ENCODE measurements around the gene GNG7.
"Not testable (repeated sequence)": the region's sequence is repeated elsewhere in the genome, so short reads cannot be mapped to it uniquely, and the experiment has no call there.

The GNG7 gene

GRCh38 chr19:2511570-2511969 is 190.9 kb downstream of the GNG7 start:
- DNase-seq (ENCODE audit: low read depth in 2 of 2) = no peak

- no peak for DNase-seq (ENCODE audit: low read depth in 2 of 2)
Measured at GRCh38 chr19:2509096-2509495, 193.4 kb downstream of the GNG7 start.

GRCh38 chr19:2507109-2507508 is 195.4 kb downstream of the GNG7 start:
- no peak for DNase-seq (ENCODE audit: low read depth in 2 of 2)

- DNase-seq (ENCODE audit: low read depth in 2 of 2) = not testable (repeated sequence)
Measured at GRCh38 chr19:2506656-2507055, 195.8 kb downstream of the GNG7 start.

- peak; percentile 60 to 68 for DNase-seq (ENCODE audit: low read depth in 2 of 2)
Measured at GRCh38 chr19:2503521-2504109, 198.9 kb downstream of the GNG7 start.

GRCh38 chr19:2500841-2501261 is 201.6 kb downstream of the GNG7 start:
- no peak for DNase-seq (ENCODE audit: low read depth in 2 of 2)

- no peak for DNase-seq (ENCODE audit: low read depth in 2 of 2)
Measured at GRCh38 chr19:2500156-2500555, 202.3 kb downstream of the GNG7 start.

- DNase-seq (ENCODE audit: low read depth in 2 of 2) = no peak
Measured at GRCh38 chr19:2497186-2497585, 205.3 kb downstream of the GNG7 start.

GRCh38 chr19:2495651-2496316 is 206.7 kb downstream of the GNG7 start:
- no peak for DNase-seq (ENCODE audit: low read depth in 2 of 2)

- no peak for DNase-seq (ENCODE audit: low read depth in 2 of 2)
Measured at GRCh38 chr19:2495130-2495641, 207.3 kb downstream of the GNG7 start.

- peak in 1 of 2 donors; percentile 47 for DNase-seq (ENCODE audit: low read depth in 2 of 2)
Measured at GRCh38 chr19:2494447-2495129, 207.9 kb downstream of the GNG7 start.

- no peak for DNase-seq (ENCODE audit: low read depth in 2 of 2)
Measured at GRCh38 chr19:2494084-2494446, 208.4 kb downstream of the GNG7 start.

- DNase-seq (ENCODE audit: low read depth in 2 of 2) = not testable (repeated sequence)
Measured at GRCh38 chr19:2493448-2493847, 209.0 kb downstream of the GNG7 start.

GRCh38 chr19:2492870-2493269 is 209.6 kb downstream of the GNG7 start:
- no peak for DNase-seq (ENCODE audit: low read depth in 2 of 2)

- no peak for DNase-seq (ENCODE audit: low read depth in 2 of 2)
Measured at GRCh38 chr19:2491130-2491801, 211.2 kb downstream of the GNG7 start.

GRCh38 chr19:2490659-2491058 is 211.8 kb downstream of the GNG7 start:
- DNase-seq (ENCODE audit: low read depth in 2 of 2) = no peak

GRCh38 chr19:2488942-2489731 is 213.4 kb downstream of the GNG7 start:
- DNase-seq (ENCODE audit: low read depth in 2 of 2) = no peak

- no peak for DNase-seq (ENCODE audit: low read depth in 2 of 2)
Measured at GRCh38 chr19:2488405-2488941, 214.0 kb downstream of the GNG7 start.

GRCh38 chr19:2487842-2488241 is 214.7 kb downstream of the GNG7 start:
- no peak for DNase-seq (ENCODE audit: low read depth in 2 of 2)

GRCh38 chr19:2487090-2487489 is 215.4 kb downstream of the GNG7 start:
- DNase-seq (ENCODE audit: low read depth in 2 of 2) = no peak

GRCh38 chr19:2485428-2485827 is 217.1 kb downstream of the GNG7 start:
- no peak for DNase-seq (ENCODE audit: low read depth in 2 of 2)

Data from stimulated activated CD8-positive, alpha-beta memory T cell treated with anti-CD3 and anti-CD28 coated beads, Interleukin-15, amount 100 ng/mL, for 4 hours (primary cell).